ENCODE measurements around the gene UPB1.

DNA sequence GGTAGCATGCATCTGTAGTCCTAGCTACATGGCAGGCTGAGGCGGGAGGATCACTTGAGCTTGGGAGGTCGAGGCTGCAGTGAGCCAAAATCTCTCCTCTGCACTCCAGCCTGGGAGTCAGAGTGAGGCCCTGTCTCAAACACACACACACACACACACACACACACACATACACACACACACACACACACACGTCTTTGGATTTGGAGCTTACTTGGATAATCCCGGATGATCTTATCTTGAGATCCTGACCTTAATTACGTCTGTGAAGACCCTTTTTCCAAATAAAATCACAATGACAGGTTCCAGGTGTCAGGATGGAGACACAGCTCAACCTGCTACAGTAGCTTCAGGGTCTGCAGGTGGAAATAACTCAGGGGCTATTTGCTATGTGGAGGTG is 1.1 kb downstream of the UPB1 start:
- TF ChIP-seq, protein P1, sequence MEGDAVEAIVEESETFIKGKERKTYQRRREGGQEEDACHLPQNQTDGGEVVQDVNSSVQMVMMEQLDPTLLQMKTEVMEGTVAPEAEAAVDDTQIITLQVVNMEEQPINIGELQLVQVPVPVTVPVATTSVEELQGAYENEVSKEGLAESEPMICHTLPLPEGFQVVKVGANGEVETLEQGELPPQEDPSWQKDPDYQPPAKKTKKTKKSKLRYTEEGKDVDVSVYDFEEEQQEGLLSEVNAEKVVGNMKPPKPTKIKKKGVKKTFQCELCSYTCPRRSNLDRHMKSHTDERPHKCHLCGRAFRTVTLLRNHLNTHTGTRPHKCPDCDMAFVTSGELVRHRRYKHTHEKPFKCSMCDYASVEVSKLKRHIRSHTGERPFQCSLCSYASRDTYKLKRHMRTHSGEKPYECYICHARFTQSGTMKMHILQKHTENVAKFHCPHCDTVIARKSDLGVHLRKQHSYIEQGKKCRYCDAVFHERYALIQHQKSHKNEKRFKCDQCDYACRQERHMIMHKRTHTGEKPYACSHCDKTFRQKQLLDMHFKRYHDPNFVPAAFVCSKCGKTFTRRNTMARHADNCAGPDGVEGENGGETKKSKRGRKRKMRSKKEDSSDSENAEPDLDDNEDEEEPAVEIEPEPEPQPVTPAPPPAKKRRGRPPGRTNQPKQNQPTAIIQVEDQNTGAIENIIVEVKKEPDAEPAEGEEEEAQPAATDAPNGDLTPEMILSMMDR (IDR thresholded peaks at IDR 0.05; ENCODE audit: low read depth, low read length, missing input control): no peak
- TF ChIP-seq, protein P2, sequence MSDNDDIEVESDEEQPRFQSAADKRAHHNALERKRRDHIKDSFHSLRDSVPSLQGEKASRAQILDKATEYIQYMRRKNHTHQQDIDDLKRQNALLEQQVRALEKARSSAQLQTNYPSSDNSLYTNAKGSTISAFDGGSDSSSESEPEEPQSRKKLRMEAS (IDR thresholded peaks at IDR 0.05): no peak
- no peak for TF ChIP-seq GABPA (IDR thresholded peaks at IDR 0.05 in 1 of 2, conservative IDR thresholded peaks at IDR 0.05 in 1 of 2)
- no peak for TF ChIP-seq NR2F2 (IDR thresholded peaks at IDR 0.05)
- TF ChIP-seq YY1 (IDR thresholded peaks at IDR 0.05): no peak

Measured in liver (tissue), 3 donors.